KG1 (cell line): ENCODE data around the gene PRRC2B.

Experiments used
- DNase-seq: peaks from one replicate; lab custom pipeline; 2025; lab: John Stamatoyannopoulos, UW

The PRRC2B gene

GRCh38 chr9:131407717-131408195, 13.9 kb downstream of the PRRC2B start:
- no peak for DNase-seq

- DNase-seq, result no peak
These were observed 15.6 kb downstream of the PRRC2B start for GRCh38 chr9:131409458-131409992.

GRCh38 chr9:131410044-131410491, 16.2 kb downstream of the PRRC2B start:
- no peak for DNase-seq

- DNase-seq, result no peak
These were observed 18.1 kb downstream of the PRRC2B start for GRCh38 chr9:131411719-131412681.

GRCh38 chr9:131416509-131416908, 22.6 kb downstream of the PRRC2B start:
- no peak for DNase-seq

GRCh38 chr9:131417264-131418142, 23.6 kb downstream of the PRRC2B start:
- no peak for DNase-seq

- DNase-seq, result no peak
These were observed 24.5 kb downstream of the PRRC2B start for GRCh38 chr9:131418143-131419025.

- DNase-seq, result no peak
These were observed 25.2 kb downstream of the PRRC2B start for GRCh38 chr9:131419026-131419614.

GRCh38 chr9:131419716-131420115, 25.8 kb downstream of the PRRC2B start:
- no peak for DNase-seq

- no peak for DNase-seq
These were observed 27.2 kb downstream of the PRRC2B start for GRCh38 chr9:131420980-131421624.

GRCh38 chr9:131421691-131422090, 27.8 kb downstream of the PRRC2B start:
- DNase-seq, result no peak

- no peak for DNase-seq
These were observed 28.4 kb downstream of the PRRC2B start for GRCh38 chr9:131422241-131422792.

GRCh38 chr9:131423171-131423581, 29.3 kb downstream of the PRRC2B start:
- no peak for DNase-seq

GRCh38 chr9:131426545-131426944, 32.7 kb downstream of the PRRC2B start:
- DNase-seq, result no peak

GRCh38 chr9:131429121-131430012, 35.5 kb downstream of the PRRC2B start:
- DNase-seq, result no peak

GRCh38 chr9:131432050-131432449, 38.2 kb downstream of the PRRC2B start:
- DNase-seq, result no peak

- no peak for DNase-seq
These were observed 38.9 kb downstream of the PRRC2B start for GRCh38 chr9:131432597-131433301.

- DNase-seq, result no peak
These were observed 39.5 kb downstream of the PRRC2B start for GRCh38 chr9:131433302-131433854.
